H1 (cell line): ENCODE results near the gene BANF1. TPM values are rescaled to one million over a fixed set of nuclear protein-coding genes. Genes with fewer than 3 reads are reported as not detected.

Source experiments
- BACH1 ChIP-seq: IDR thresholded peaks from 2 replicates; pipeline ENCODE4 v1.6.1; 2012; ENCODE audit warnings: low read length, improper control_type of control experiment
- CHD2 ChIP-seq: IDR thresholded peaks from 2 replicates; pipeline ENCODE4 v1.6.1; 2012; ENCODE audit warnings: low read length, improper control_type of control experiment
- GTF2F1 ChIP-seq: IDR thresholded peaks from 2 replicates; pipeline ENCODE4 v1.6.1; 2012; ENCODE audit warnings: low read depth, low read length, improper control_type of control experiment, borderline replicate concordance
- POLR2A ChIP-seq, 2 experiments: IDR thresholded peaks; 1 replicate in 1 of 2; 2 replicates in 1 of 2; pipeline ENCODE4 v1.6.1; 2011; ENCODE audit warnings: low read depth in 2 of 2, low read length in 2 of 2, mild to moderate bottlenecking in 2 of 2; ENCODE audit errors: control extremely low read depth in 1 of 2
- SIN3A ChIP-seq, 2 experiments: IDR thresholded peaks in 1 of 2; conservative IDR thresholded peaks in 1 of 2; 2 replicates each; pipeline ENCODE4 v1.6.1; 2011 to 2012; ENCODE audit warnings: low read length in 2 of 2, improper control_type of control experiment in 1 of 2, low read depth in 1 of 2, mild to moderate bottlenecking in 1 of 2
- ZNF274 ChIP-seq: IDR thresholded peaks from 2 replicates; pipeline ENCODE4 v1.7.0; 2012; ENCODE audit warnings: low read length, borderline replicate concordance; ENCODE audit errors: extremely low read depth
- polyA plus RNA-seq, 7 experiments: library from polyadenylated mRNA; depleted of rRNA in 3 of 7; stranded (reverse) in 5 of 7; unstranded in 2 of 7; fragments of >200 nt in 5 of 7; fragments of 200-250 nt in 2 of 7; gene quantifications; 1 replicate in 5 of 7; 2 replicates in 1 of 7; 4 replicates in 1 of 7; pipeline versions ENCODE4 v1.2.1 to v1.2.3, GENCODE V29; 2011 to 2013; ENCODE audit warnings: missing spikeins in 2 of 7, mixed read lengths in 2 of 7
- total RNA-seq: library from RNA; stranded (reverse); fragmentation: NEBNext Ultra II Directional; extraction: Animal tissue kit (Norgen Biotek cat#: 25700); gene quantifications from 2 replicates; pipeline ENCODE4 v1.2.1, GENCODE V29; 2021
- TF ChIP-seq, protein P1 (sequence below): fragments of 300-600 bp; sonication (generic); IDR thresholded peaks from 2 replicates; pipeline ENCODE4 v1.7.1; 2012; ENCODE audit warnings: low read length, moderate library complexity, mild to moderate bottlenecking, inconsistent platforms; ENCODE audit not compliant: insufficient replicate concordance

Gene BANF1
- total and polyA plus RNA-seq, 2 of the 8 experiments (the other 6 are each of a cell fraction or from before 2014, with no cell fraction given), result 330 to 467 TPM

DNA sequence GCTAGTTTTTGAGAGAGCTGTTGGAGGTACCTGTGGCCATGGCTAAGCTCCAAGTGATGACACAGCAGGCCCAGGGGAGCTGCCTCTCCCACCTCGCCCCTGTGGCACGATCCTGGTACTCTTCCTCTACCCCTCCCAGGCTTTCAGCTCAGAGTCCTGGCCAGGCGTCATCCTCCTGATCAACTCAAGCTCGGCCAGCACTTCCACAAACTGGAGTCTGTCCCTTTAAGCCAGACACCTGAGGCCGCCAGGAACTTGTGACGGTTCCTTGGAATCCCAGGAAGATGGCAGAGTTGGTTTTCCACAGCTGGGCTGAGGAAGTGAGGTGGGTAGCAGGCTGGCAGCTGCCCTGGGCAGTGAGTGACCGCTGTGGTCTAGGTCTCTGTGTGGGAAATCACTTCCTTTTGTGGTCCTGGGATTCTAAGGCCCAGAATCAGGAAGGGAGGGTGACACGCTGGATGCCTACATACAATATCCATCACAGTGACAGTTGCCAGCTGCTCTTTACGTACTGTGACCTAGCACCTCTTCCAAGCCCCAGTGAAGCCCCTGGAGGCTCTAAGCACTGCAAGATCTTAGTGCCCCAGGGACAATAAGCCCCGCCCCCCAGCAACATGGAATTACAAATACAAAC is 6.3 kb downstream of the BANF1 start (continued):
- TF ChIP-seq ZNF274, result no peak
- TF ChIP-seq POLR2A (IDR thresholded peaks at IDR 0.05; ENCODE audit: control extremely low read depth in 1 of 2, low read depth in 2 of 2, low read length in 2 of 2), result no peak
- TF ChIP-seq, protein P1, sequence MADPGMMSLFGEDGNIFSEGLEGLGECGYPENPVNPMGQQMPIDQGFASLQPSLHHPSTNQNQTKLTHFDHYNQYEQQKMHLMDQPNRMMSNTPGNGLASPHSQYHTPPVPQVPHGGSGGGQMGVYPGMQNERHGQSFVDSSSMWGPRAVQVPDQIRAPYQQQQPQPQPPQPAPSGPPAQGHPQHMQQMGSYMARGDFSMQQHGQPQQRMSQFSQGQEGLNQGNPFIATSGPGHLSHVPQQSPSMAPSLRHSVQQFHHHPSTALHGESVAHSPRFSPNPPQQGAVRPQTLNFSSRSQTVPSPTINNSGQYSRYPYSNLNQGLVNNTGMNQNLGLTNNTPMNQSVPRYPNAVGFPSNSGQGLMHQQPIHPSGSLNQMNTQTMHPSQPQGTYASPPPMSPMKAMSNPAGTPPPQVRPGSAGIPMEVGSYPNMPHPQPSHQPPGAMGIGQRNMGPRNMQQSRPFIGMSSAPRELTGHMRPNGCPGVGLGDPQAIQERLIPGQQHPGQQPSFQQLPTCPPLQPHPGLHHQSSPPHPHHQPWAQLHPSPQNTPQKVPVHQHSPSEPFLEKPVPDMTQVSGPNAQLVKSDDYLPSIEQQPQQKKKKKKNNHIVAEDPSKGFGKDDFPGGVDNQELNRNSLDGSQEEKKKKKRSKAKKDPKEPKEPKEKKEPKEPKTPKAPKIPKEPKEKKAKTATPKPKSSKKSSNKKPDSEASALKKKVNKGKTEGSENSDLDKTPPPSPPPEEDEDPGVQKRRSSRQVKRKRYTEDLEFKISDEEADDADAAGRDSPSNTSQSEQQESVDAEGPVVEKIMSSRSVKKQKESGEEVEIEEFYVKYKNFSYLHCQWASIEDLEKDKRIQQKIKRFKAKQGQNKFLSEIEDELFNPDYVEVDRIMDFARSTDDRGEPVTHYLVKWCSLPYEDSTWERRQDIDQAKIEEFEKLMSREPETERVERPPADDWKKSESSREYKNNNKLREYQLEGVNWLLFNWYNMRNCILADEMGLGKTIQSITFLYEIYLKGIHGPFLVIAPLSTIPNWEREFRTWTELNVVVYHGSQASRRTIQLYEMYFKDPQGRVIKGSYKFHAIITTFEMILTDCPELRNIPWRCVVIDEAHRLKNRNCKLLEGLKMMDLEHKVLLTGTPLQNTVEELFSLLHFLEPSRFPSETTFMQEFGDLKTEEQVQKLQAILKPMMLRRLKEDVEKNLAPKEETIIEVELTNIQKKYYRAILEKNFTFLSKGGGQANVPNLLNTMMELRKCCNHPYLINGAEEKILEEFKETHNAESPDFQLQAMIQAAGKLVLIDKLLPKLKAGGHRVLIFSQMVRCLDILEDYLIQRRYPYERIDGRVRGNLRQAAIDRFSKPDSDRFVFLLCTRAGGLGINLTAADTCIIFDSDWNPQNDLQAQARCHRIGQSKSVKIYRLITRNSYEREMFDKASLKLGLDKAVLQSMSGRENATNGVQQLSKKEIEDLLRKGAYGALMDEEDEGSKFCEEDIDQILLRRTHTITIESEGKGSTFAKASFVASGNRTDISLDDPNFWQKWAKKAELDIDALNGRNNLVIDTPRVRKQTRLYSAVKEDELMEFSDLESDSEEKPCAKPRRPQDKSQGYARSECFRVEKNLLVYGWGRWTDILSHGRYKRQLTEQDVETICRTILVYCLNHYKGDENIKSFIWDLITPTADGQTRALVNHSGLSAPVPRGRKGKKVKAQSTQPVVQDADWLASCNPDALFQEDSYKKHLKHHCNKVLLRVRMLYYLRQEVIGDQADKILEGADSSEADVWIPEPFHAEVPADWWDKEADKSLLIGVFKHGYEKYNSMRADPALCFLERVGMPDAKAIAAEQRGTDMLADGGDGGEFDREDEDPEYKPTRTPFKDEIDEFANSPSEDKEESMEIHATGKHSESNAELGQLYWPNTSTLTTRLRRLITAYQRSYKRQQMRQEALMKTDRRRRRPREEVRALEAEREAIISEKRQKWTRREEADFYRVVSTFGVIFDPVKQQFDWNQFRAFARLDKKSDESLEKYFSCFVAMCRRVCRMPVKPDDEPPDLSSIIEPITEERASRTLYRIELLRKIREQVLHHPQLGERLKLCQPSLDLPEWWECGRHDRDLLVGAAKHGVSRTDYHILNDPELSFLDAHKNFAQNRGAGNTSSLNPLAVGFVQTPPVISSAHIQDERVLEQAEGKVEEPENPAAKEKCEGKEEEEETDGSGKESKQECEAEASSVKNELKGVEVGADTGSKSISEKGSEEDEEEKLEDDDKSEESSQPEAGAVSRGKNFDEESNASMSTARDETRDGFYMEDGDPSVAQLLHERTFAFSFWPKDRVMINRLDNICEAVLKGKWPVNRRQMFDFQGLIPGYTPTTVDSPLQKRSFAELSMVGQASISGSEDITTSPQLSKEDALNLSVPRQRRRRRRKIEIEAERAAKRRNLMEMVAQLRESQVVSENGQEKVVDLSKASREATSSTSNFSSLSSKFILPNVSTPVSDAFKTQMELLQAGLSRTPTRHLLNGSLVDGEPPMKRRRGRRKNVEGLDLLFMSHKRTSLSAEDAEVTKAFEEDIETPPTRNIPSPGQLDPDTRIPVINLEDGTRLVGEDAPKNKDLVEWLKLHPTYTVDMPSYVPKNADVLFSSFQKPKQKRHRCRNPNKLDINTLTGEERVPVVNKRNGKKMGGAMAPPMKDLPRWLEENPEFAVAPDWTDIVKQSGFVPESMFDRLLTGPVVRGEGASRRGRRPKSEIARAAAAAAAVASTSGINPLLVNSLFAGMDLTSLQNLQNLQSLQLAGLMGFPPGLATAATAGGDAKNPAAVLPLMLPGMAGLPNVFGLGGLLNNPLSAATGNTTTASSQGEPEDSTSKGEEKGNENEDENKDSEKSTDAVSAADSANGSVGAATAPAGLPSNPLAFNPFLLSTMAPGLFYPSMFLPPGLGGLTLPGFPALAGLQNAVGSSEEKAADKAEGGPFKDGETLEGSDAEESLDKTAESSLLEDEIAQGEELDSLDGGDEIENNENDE, result no peak
- TF ChIP-seq SIN3A (conservative IDR thresholded peaks at IDR 0.05 in 1 of 2, IDR thresholded peaks at IDR 0.05 in 1 of 2; ENCODE audit: low read depth in 1 of 2, low read length in 2 of 2), result no peak
- TF ChIP-seq GTF2F1, result no peak
- no peak for TF ChIP-seq BACH1
- TF ChIP-seq CHD2, result no peak
